ENCODE results near the gene CEBPZ.
A peak's percentile ranks its signal among the peaks of the same experiment; 100 is the strongest.

Gene CEBPZ

GRCh38 chr2:37180006-37180639 lies 51.3 kb downstream of the CEBPZ start:
- no peaks in the 10 kb centered on the region for H3K36me3 ChIP-seq (ENCODE audit: control insufficient read depth, insufficient read depth, low read length)
- peaks cover 14% of the 10 kb centered on the region for H3K4me1 ChIP-seq (ENCODE audit: control insufficient read depth, insufficient read depth, low read length, poor library complexity, severe bottlenecking)
- no peak overlapping the region for H3K27ac ChIP-seq (ENCODE audit: low read depth, low read length, severe bottlenecking)
- 83 to 87% methylated on average over 3 to 4 of the region's 4 CpGs for WGBS, 2 experiments (ENCODE audit: insufficient coverage in 2 of 2)
- no peak overlapping the region for H3K4me3 ChIP-seq (ENCODE audit: extremely low read depth, insufficient read depth, low read length, poor library complexity, severe bottlenecking)
- H3K9me3 ChIP-seq (ENCODE audit: control insufficient read depth, low read length), result no peaks in the 10 kb centered on the region

DNA sequence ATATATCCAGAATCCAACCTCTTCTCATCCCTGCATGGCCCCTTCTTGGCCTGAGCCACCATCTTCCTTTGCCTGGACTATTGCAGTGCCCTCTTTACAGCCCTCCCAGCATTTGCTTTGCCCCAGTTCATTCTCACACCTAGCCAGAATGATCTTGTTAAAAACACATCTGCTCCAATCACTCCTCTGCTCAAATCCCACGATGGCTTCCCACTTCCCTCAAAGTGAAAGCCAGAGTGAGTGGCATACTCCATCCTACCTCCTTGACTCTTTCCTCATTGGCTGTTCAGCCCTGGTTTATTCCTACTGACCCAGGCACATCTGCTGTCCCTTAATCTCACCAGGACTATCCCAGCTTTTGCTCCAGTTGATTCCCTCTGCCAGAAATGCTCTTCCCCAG lies 57.7 kb downstream of the CEBPZ start:
- 83 to 91% methylated on average over 1 of the region's 1 CpG for WGBS, 2 experiments (ENCODE audit: insufficient coverage in 2 of 2)

DNA sequence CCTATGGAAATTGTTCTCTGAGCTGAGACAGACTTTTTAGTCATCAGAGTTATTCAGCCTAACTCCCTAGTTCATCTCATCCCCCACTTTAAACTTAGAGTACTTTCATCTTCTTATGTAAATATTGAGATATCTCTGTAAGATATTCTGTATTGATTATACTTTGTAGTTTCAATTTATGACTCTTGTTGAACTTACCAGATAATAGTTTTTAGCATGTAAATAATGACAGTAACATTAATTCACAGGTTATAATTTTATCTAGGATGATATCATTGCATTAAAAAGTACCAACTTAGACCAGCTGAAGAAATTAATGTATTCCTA lies 59.8 kb downstream of the CEBPZ start:
- H3K36me3 ChIP-seq (ENCODE audit: control insufficient read depth, insufficient read depth, low read length), result no peaks in the 10 kb centered on the region
- no peaks in the 10 kb centered on the region for H3K4me1 ChIP-seq (ENCODE audit: control insufficient read depth, insufficient read depth, low read length, poor library complexity, severe bottlenecking)
- no peaks in the 10 kb centered on the region for H3K9me3 ChIP-seq (ENCODE audit: control insufficient read depth, low read length)
- no peak overlapping the region for H3K27ac ChIP-seq (ENCODE audit: low read depth, low read length, severe bottlenecking)
- no peak overlapping the region for H3K4me3 ChIP-seq (ENCODE audit: extremely low read depth, insufficient read depth, low read length, poor library complexity, severe bottlenecking)

More for the DNA sequence above, 57.7 kb downstream of the CEBPZ start:
- H3K36me3 ChIP-seq (ENCODE audit: control insufficient read depth, insufficient read depth, low read length), result no peaks in the 10 kb centered on the region
- no peaks in the 10 kb centered on the region for H3K4me1 ChIP-seq (ENCODE audit: control insufficient read depth, insufficient read depth, low read length, poor library complexity, severe bottlenecking)
- no peak overlapping the region for H3K4me3 ChIP-seq (ENCODE audit: extremely low read depth, insufficient read depth, low read length, poor library complexity, severe bottlenecking)
- no peaks in the 10 kb centered on the region for H3K9me3 ChIP-seq (ENCODE audit: control insufficient read depth, low read length)
- no peak overlapping the region for H3K27ac ChIP-seq (ENCODE audit: low read depth, low read length, severe bottlenecking)

DNA sequence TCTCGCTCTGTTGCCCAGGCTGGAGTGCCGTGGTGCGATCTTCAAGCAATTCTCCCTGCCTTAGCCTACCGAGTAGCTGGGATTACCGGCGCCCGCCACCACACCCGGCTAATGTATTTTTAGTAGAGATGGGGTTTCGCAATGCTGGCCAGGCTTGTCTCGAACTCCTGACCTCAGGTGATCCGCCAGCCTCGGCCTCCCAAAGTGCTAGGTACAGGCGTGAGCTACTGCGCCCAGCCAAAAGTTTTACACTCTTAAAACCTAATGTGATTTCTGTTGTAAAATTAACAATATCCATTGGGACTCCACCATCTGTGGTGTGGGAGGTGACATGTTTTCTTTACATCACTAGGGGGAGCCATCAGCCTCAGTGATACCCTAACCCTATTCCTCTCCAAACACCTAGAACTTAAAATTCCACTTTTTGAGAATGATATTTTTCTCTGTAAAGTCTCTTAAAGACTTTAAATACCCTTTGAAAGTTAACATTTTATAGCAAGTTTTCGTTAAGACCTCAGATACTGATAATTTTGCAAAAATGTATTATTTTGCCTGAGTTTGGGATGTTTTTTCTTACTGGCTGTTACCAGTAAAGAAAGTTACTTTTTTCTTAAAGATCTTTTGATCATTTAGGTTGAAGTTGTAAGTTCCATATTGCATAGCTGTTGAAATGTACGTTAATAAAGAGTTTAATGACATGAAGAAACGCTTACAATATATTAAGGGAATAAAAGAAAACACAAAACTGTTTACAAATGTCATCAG lies 63.0 kb downstream of the CEBPZ start:
- Histone ChIP-seq H3K27ac (ENCODE audit: low read depth, low read length, severe bottlenecking) (no peak overlapping the region), H3K4me3 (ENCODE audit: extremely low read depth, insufficient read depth, low read length, poor library complexity, severe bottlenecking) (no peak overlapping the region), H3K36me3 (ENCODE audit: control insufficient read depth, insufficient read depth, low read length) (no peaks in the 10 kb centered on the region), H3K4me1 (ENCODE audit: control insufficient read depth, insufficient read depth, low read length, poor library complexity, severe bottlenecking) (no peaks in the 10 kb centered on the region), H3K9me3 (ENCODE audit: control insufficient read depth, low read length) (peaks cover 6% of the 10 kb centered on the region)
- 78 to 81% methylated on average over 4 to 9 of the region's 17 CpGs for WGBS, 2 experiments (ENCODE audit: insufficient coverage in 2 of 2)

DNA sequence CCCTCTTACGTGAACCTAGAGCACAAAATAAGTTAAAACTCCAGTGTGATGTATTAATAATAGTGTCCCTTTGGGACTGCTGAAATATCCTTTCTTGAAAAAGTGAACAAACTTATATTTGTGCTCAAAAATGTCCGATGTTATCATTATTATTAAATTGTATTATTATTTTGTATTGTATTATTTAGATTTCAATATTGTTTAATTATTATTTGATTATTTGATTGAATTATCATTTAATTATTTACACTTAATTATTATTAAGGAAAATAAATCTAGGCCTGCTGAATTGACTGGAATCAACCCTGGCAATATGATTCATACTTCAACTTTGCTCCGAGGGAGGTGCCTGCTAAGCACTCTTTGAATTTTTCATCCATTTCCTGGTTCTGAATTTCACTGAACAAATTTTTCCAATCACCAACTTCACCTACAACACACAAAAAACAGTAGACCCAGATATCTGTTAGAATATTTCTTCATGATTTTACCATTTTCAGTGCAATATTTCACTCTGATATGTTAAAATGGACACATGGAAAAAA lies 63.7 kb downstream of the CEBPZ start:
- Histone ChIP-seq H3K27ac (ENCODE audit: low read depth, low read length, severe bottlenecking) (no peak overlapping the region), H3K9me3 (ENCODE audit: control insufficient read depth, low read length) (peaks cover 8% of the 10 kb centered on the region), H3K4me3 (ENCODE audit: extremely low read depth, insufficient read depth, low read length, poor library complexity, severe bottlenecking) (no peak overlapping the region), H3K36me3 (ENCODE audit: control insufficient read depth, insufficient read depth, low read length) (no peaks in the 10 kb centered on the region), H3K4me1 (ENCODE audit: control insufficient read depth, insufficient read depth, low read length, poor library complexity, severe bottlenecking) (no peaks in the 10 kb centered on the region)
- WGBS, 2 experiments (ENCODE audit: insufficient coverage in 2 of 2), result 100% methylated on average over 1 of the region's 3 CpGs

- peaks cover 8% of the 10 kb centered on the region for H3K9me3 ChIP-seq (ENCODE audit: control insufficient read depth, low read length)
- no peak overlapping the region for H3K4me3 ChIP-seq (ENCODE audit: extremely low read depth, insufficient read depth, low read length, poor library complexity, severe bottlenecking)
- H3K4me1 ChIP-seq (ENCODE audit: control insufficient read depth, insufficient read depth, low read length, poor library complexity, severe bottlenecking), result no peaks in the 10 kb centered on the region
- no peaks in the 10 kb centered on the region for H3K36me3 ChIP-seq (ENCODE audit: control insufficient read depth, insufficient read depth, low read length)
- no CpG with 5 or more reads among the region's 1 CpG for WGBS, 2 experiments (ENCODE audit: insufficient coverage in 2 of 2)
- no peak overlapping the region for H3K27ac ChIP-seq (ENCODE audit: low read depth, low read length, severe bottlenecking)
Observed at GRCh38 chr2:37164757-37165156, 66.6 kb downstream of the CEBPZ start.

- peak within 1 kb of the TSS; percentile 59 for H3K27ac ChIP-seq (ENCODE audit: low read depth, low read length, severe bottlenecking)
- H3K4me3 ChIP-seq (ENCODE audit: extremely low read depth, insufficient read depth, low read length, poor library complexity, severe bottlenecking), result peak within 1 kb of the TSS; percentile 62
- H3K4me1 ChIP-seq (ENCODE audit: control insufficient read depth, insufficient read depth, low read length, poor library complexity, severe bottlenecking), result no peaks in the 10 kb centered on the region
- 21 to 30% methylated on average over 22 to 28 of the region's 55 CpGs for WGBS, 2 experiments (ENCODE audit: insufficient coverage in 2 of 2)
- H3K36me3 ChIP-seq (ENCODE audit: control insufficient read depth, insufficient read depth, low read length), result peaks cover 4% of the 10 kb centered on the region
- H3K9me3 ChIP-seq (ENCODE audit: control insufficient read depth, low read length), result no peaks in the 10 kb centered on the region
Observed at GRCh38 chr2:37156857-37157714, 74.3 kb downstream of the CEBPZ start, which contains the start of gene EIF2AK2. EIF2AK2 (minus strand) TSS chr2:37156980; CDS start chr2:37147806, 9,174 bp downstream.

DNA sequence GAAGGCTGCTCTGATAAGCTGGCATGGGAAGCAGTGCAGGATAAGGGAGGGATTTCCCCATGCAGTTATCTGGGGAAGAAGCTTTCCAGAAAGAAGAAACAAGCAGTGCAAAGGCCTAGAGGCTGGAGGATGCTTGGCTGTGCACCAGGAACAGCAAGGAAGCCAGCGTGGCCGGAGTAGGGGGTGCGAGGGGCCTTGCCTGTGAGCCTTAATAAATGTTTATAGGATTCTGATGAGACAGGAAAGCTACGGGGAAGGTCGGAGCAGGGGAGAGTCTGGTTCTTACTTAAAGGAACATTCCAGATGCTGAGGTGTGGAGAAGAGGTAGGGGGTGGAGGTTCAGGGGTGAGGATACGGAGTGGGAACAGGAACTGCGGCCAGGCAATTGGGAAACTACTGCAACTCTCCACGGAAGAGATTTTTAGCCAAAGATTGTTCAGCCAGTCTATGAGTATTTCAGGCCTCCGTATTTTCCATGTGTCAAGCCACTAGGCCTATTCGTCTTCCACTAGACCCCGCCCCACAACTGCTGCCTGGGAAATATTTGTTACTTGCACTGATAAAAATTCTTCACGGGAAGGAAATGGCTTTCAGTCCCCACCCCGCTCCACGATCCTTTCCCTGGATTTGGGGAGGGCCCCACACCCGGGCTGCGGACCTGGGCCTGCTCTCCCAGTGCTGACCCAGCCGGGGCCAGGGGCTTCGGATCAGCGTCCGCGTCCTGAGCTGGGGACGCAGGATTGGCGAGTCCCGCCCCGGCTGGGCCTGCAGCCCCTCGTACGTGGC lies 75.1 kb downstream of the CEBPZ start:
- peak overlapping the region; percentile 62 for H3K4me3 ChIP-seq (ENCODE audit: extremely low read depth, insufficient read depth, low read length, poor library complexity, severe bottlenecking)
- H3K9me3 ChIP-seq (ENCODE audit: control insufficient read depth, low read length), result no peaks in the 10 kb centered on the region
- peaks cover 4% of the 10 kb centered on the region for H3K36me3 ChIP-seq (ENCODE audit: control insufficient read depth, insufficient read depth, low read length)
- H3K4me1 ChIP-seq (ENCODE audit: control insufficient read depth, insufficient read depth, low read length, poor library complexity, severe bottlenecking), result no peaks in the 10 kb centered on the region
- WGBS, 2 experiments (ENCODE audit: insufficient coverage in 2 of 2), result 25 to 27% methylated on average over 15 to 18 of the region's 27 CpGs
- peak overlapping the region; percentile 59 for H3K27ac ChIP-seq (ENCODE audit: low read depth, low read length, severe bottlenecking)

DNA sequence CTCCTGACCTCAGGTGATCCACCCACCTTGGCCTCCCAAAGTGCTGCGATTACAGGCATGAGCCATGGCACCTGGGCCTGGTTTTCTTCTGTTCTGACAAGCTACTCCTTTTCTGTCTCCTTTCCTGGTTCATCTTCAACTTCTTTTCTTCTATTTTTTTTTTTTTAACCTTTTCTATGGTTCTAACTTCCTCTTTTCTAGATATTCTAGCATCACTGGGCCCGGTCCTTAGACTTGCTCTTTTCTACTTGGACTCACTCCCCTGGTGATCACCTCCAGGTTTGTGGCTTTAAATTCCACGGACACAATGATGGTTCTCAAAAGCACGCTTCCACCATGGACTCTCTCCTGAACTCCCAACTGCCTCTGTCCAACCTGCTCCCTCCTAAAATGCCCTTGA lies 76.6 kb downstream of the CEBPZ start:
- Histone ChIP-seq H3K27ac (ENCODE audit: low read depth, low read length, severe bottlenecking) (no peak overlapping the region), H3K4me1 (ENCODE audit: control insufficient read depth, insufficient read depth, low read length, poor library complexity, severe bottlenecking) (peaks cover 3% of the 10 kb centered on the region), H3K4me3 (ENCODE audit: extremely low read depth, insufficient read depth, low read length, poor library complexity, severe bottlenecking) (no peak overlapping the region), H3K36me3 (ENCODE audit: control insufficient read depth, insufficient read depth, low read length) (peaks cover 4% of the 10 kb centered on the region), H3K9me3 (ENCODE audit: control insufficient read depth, low read length) (no peaks in the 10 kb centered on the region)
- 92 to 94% methylated on average over 4 of the region's 4 CpGs for WGBS, 2 experiments (ENCODE audit: insufficient coverage in 2 of 2)

GRCh38 chr2:37153224-37153623 lies 78.2 kb downstream of the CEBPZ start:
- H3K27ac ChIP-seq (ENCODE audit: low read depth, low read length, severe bottlenecking), result no peak overlapping the region
- H3K4me3 ChIP-seq (ENCODE audit: extremely low read depth, insufficient read depth, low read length, poor library complexity, severe bottlenecking), result no peak overlapping the region
- 71 to 83% methylated on average over 1 of the region's 5 CpGs for WGBS, 2 experiments (ENCODE audit: insufficient coverage in 2 of 2)
- no peaks in the 10 kb centered on the region for H3K9me3 ChIP-seq (ENCODE audit: control insufficient read depth, low read length)
- peaks cover 18% of the 10 kb centered on the region for H3K36me3 ChIP-seq (ENCODE audit: control insufficient read depth, insufficient read depth, low read length)
- peaks cover 5% of the 10 kb centered on the region for H3K4me1 ChIP-seq (ENCODE audit: control insufficient read depth, insufficient read depth, low read length, poor library complexity, severe bottlenecking)

Measured in mesodermal cell (in vitro differentiated cells).